CD8-positive, alpha-beta memory T cell (primary cell): ENCODE data around the gene PAQR4. TPM values are rescaled to one million over a fixed set of nuclear protein-coding genes. Genes with fewer than 3 reads are reported as not detected.
A peak's percentile ranks its signal among the peaks of the same experiment; 100 is the strongest.

Experiments used
- CTCF ChIA-PET: fragments of 350-600 bp; sonication (Branson Sonifier 250); formaldehyde crosslinking; loops from one replicate; lab custom pipeline; 2021; ENCODE audit warnings: antibody characterized with exemption; lab: Charles Lee
- POLR2A ChIA-PET: fragments of 350-600 bp; sonication (Branson Sonifier 250); formaldehyde crosslinking; loops from one replicate; lab custom pipeline; 2021; ENCODE audit warnings: antibody characterized with exemption; lab: Charles Lee
- DNase-seq, 5 donors: peaks; one replicate each; pipeline versions ENCODE4 v3.0.0 to v3.0.0-alpha.2; 2020 to 2022; ENCODE audit warnings: mixed read lengths in 1 of 5
- H3K27ac ChIP-seq: one replicate; pipeline ENCODE4 v1.7.0; 2013; ENCODE audit warnings: low read depth, mild to moderate bottlenecking, low read length, moderate library complexity
- H3K27me3 ChIP-seq: 2 replicates; pipeline ENCODE4 v1.7.0; 2013; ENCODE audit warnings: low read length, mild to moderate bottlenecking; ENCODE audit not compliant: insufficient read depth, poor library complexity, severe bottlenecking
- H3K36me3 ChIP-seq: 2 replicates; pipeline ENCODE4 v1.7.0; 2013; ENCODE audit warnings: mild to moderate bottlenecking, low read length, moderate library complexity; ENCODE audit not compliant: insufficient read depth
- H3K4me1 ChIP-seq: 2 replicates; pipeline ENCODE4 v1.7.0; 2013; ENCODE audit warnings: mild to moderate bottlenecking, low read length, moderate library complexity; ENCODE audit not compliant: insufficient read depth
- H3K4me3 ChIP-seq: 2 replicates; pipeline ENCODE4 v1.7.0; 2013; ENCODE audit warnings: mild to moderate bottlenecking, low read length
- H3K9me3 ChIP-seq: 2 replicates; pipeline ENCODE4 v1.7.0; 2013; ENCODE audit warnings: mild to moderate bottlenecking, low read length
- H3K27ac Mint-ChIP-seq, 8 donors: one replicate each; pipeline ENCODE4 v1.8.0; 2020 to 2021; ENCODE audit warnings: mixed read lengths in 8 of 8, mild to moderate bottlenecking in 6 of 8, inconsistent platforms in 3 of 8, moderate library complexity in 3 of 8
- H3K27me3 Mint-ChIP-seq, 2 donors: one replicate each; pipeline ENCODE4 v1.8.0; 2020 to 2021; ENCODE audit warnings: mixed read lengths in 2 of 2, mild to moderate bottlenecking in 1 of 2, moderate library complexity in 1 of 2
- H3K36me3 Mint-ChIP-seq, 3 donors: one replicate each; pipeline ENCODE4 v1.8.0; 2020 to 2021; ENCODE audit warnings: mixed read lengths in 3 of 3, inconsistent platforms in 1 of 3, mild to moderate bottlenecking in 1 of 3
- H3K4me1 Mint-ChIP-seq, 3 donors: one replicate each; pipeline ENCODE4 v1.8.0; 2020 to 2021; ENCODE audit warnings: mixed read lengths in 3 of 3, inconsistent platforms in 1 of 3, mild to moderate bottlenecking in 1 of 3
- H3K4me3 Mint-ChIP-seq, 7 donors: one replicate each; pipeline ENCODE4 v1.8.0; 2020 to 2021; ENCODE audit warnings: mixed read lengths in 7 of 7, mild to moderate bottlenecking in 6 of 7, moderate library complexity in 4 of 7, inconsistent platforms in 2 of 7
- H3K9me3 Mint-ChIP-seq, 5 donors: one replicate each; pipeline ENCODE4 v1.8.0; 2020 to 2022; ENCODE audit warnings: mixed read lengths in 5 of 5, mild to moderate bottlenecking in 3 of 5, moderate library complexity in 2 of 5, inconsistent platforms in 1 of 5
- polyA plus RNA-seq: library from polyadenylated mRNA; unstranded; fragments of 300-500 nt; fragmentation: Illumina TruSeq; gene quantifications from one replicate; pipeline ENCODE4 v1.2.3, GENCODE V29; 2021
- total RNA-seq, 2 experiments: library from RNA; stranded (reverse); gene quantifications; one replicate each; pipeline ENCODE4 v1.2.3, GENCODE V29; 2021

PAQR4 gene
- total and polyA plus RNA-seq, 3 experiments from 2014 or later: 1.5 to 39.0 (median 38.7) TPM

- H3K27me3 Mint-ChIP-seq: peaks cover 20 to 38% of the 10 kb centered on the region in 2 donors
- POLR2A ChIA-PET: no interaction called here
- H3K9me3 Mint-ChIP-seq: no peaks in the 10 kb centered on the region
- DNase-seq: peak in 3 of 5 donors; percentile 25 to 55 (median 35)
- H3K4me3 Mint-ChIP-seq: peak within 1 kb of the TSS; percentile 70 to 85 (median 81)
- peak within 1 kb of the TSS in 1 of 8 donors; percentile 63 for H3K27ac Mint-ChIP-seq
- Histone ChIP-seq H3K4me3 (peak within 1 kb of the TSS; percentile 45), H3K9me3 (no peaks in the 10 kb centered on the region), H3K27ac (no peak within 1 kb of the TSS), H3K27me3 (peaks cover 39% of the 10 kb centered on the region), H3K4me1 (peaks cover 46% of the 10 kb centered on the region), H3K36me3 (no peaks in the 10 kb centered on the region)
- peaks cover 16 to 51% (median 18%) of the 10 kb centered on the region in 3 donors for H3K4me1 Mint-ChIP-seq
- H3K36me3 Mint-ChIP-seq: no peaks in the 10 kb centered on the region
- CTCF ChIA-PET: interaction anchor here (0.7 to 2.3 kb wide), 5 partner anchors 11 to 21 kb away, joined by 3 to 7 read pairs (median 4); no protein-coding TSS in a partner anchor
These were observed 5.2 kb upstream of the PAQR4 start, which contains the start of gene KREMEN2 for GRCh38 chr16:2963723-2964474. Gene KREMEN2 (plus strand): TSS chr16:2964275. CDS start chr16:2964521, 246 bp downstream.

- no peak overlapping the region for H3K27ac ChIP-seq
- no peak overlapping the region for H3K27ac Mint-ChIP-seq
- peaks cover 16 to 51% (median 18%) of the 10 kb centered on the region in 3 donors for H3K4me1 Mint-ChIP-seq
- H3K4me3 ChIP-seq: peak overlapping the region; percentile 45
- no peaks in the 10 kb centered on the region for H3K36me3 ChIP-seq
- CTCF ChIA-PET: interaction anchor here (0.7 to 2.1 kb wide), 6 partner anchors 12 to 63 kb away, joined by 3 to 5 read pairs (median 3); no protein-coding TSS in a partner anchor
- H3K27me3 Mint-ChIP-seq: peaks cover 20 to 38% of the 10 kb centered on the region in 2 donors
- H3K9me3 Mint-ChIP-seq: no peaks in the 10 kb centered on the region
- H3K4me3 Mint-ChIP-seq: peak overlapping the region; percentile 65 to 85 (median 80)
- H3K9me3 ChIP-seq: no peaks in the 10 kb centered on the region
- H3K27me3 ChIP-seq: peaks cover 40% of the 10 kb centered on the region
- POLR2A ChIA-PET: interaction anchor here (0.6 kb wide), 1 partner anchor 262 kb away, joined by 3 read pairs; no protein-coding TSS in a partner anchor
- DNase-seq: peak; percentile 48 to 73 (median 55)
- H3K4me1 ChIP-seq: peaks cover 46% of the 10 kb centered on the region
- H3K36me3 Mint-ChIP-seq: no peaks in the 10 kb centered on the region
These were observed 4.4 kb upstream of the PAQR4 start for GRCh38 chr16:2964475-2965336.

GRCh38 chr16:2966043-2966807 lies 2.9 kb upstream of the PAQR4 start:
- Mint-ChIP-seq H3K9me3 (no peaks in the 10 kb centered on the region), H3K27ac (peak overlapping the region in 1 of 8 donors; percentile 34)

GRCh38 chr16:2966808-2967191 lies 2.3 kb upstream of the PAQR4 start:
- Mint-ChIP-seq H3K4me3 (no peak overlapping the region), H3K4me1 (peaks cover 15 to 60% (median 16%) of the 10 kb centered on the region in 3 donors), H3K27ac (no peak overlapping the region), H3K36me3 (no peaks in the 10 kb centered on the region), H3K9me3 (no peaks in the 10 kb centered on the region), H3K27me3 (peaks cover 18 to 32% of the 10 kb centered on the region in 2 donors)
- H3K27ac ChIP-seq: no peak overlapping the region
- ChIA-PET CTCF (interaction anchor here (1.0 to 1.5 kb wide), 2 partner anchors 16 to 65 kb away, joined by 3 read pairs; no protein-coding TSS in a partner anchor), POLR2A (no interaction called here)
- H3K4me1 ChIP-seq: peaks cover 47% of the 10 kb centered on the region
- H3K9me3 ChIP-seq: no peaks in the 10 kb centered on the region
- peak in 1 of 5 donors; percentile 8 for DNase-seq
- peaks cover 40% of the 10 kb centered on the region for H3K27me3 ChIP-seq
- no peak overlapping the region for H3K4me3 ChIP-seq
- no peaks in the 10 kb centered on the region for H3K36me3 ChIP-seq

More at GRCh38 chr16:2966043-2966807, 2.9 kb upstream of the PAQR4 start:
- ChIA-PET CTCF (interaction anchor here (1.3 to 1.5 kb wide), 2 partner anchors 62 to 66 kb away, joined by 3 read pairs; no protein-coding TSS in a partner anchor), POLR2A (no interaction called here)
- DNase-seq: peak in 1 of 5 donors; percentile 47
- Histone ChIP-seq H3K4me1 (peaks cover 51% of the 10 kb centered on the region), H3K27ac (no peak overlapping the region), H3K36me3 (no peaks in the 10 kb centered on the region), H3K27me3 (peaks cover 40% of the 10 kb centered on the region), H3K4me3 (no peak overlapping the region), H3K9me3 (no peaks in the 10 kb centered on the region)
- no peaks in the 10 kb centered on the region for H3K36me3 Mint-ChIP-seq
- peak overlapping the region in 5 of 7 donors; percentile 32 to 68 (median 43) for H3K4me3 Mint-ChIP-seq
- peaks cover 20 to 36% of the 10 kb centered on the region in 2 donors for H3K27me3 Mint-ChIP-seq
- H3K4me1 Mint-ChIP-seq: peaks cover 18 to 63% (median 18%) of the 10 kb centered on the region in 3 donors

- no peak for DNase-seq
- no peak overlapping the region for H3K4me3 ChIP-seq
- peaks cover 40% of the 10 kb centered on the region for H3K27me3 ChIP-seq
- no peaks in the 10 kb centered on the region for H3K36me3 Mint-ChIP-seq
- no peak overlapping the region for H3K27ac ChIP-seq
- ChIA-PET POLR2A (no interaction called here), CTCF (interaction anchor here (1.0 to 1.5 kb wide), 2 partner anchors 16 to 65 kb away, joined by 3 read pairs; no protein-coding TSS in a partner anchor)
- H3K4me1 Mint-ChIP-seq: peaks cover 14 to 57% (median 15%) of the 10 kb centered on the region in 3 donors
- peaks cover 15 to 33% of the 10 kb centered on the region in 2 donors for H3K27me3 Mint-ChIP-seq
- no peaks in the 10 kb centered on the region for H3K9me3 ChIP-seq
- H3K4me1 ChIP-seq: peaks cover 43% of the 10 kb centered on the region
- no peaks in the 10 kb centered on the region for H3K36me3 ChIP-seq
- no peak overlapping the region for H3K27ac Mint-ChIP-seq
- peak overlapping the region in 1 of 7 donors; percentile 50 for H3K4me3 Mint-ChIP-seq
- H3K9me3 Mint-ChIP-seq: no peaks in the 10 kb centered on the region
These were observed 1.9 kb upstream of the PAQR4 start for GRCh38 chr16:2967211-2967631.

- Mint-ChIP-seq H3K9me3 (no peaks in the 10 kb centered on the region), H3K27me3 (peaks cover 14 to 32% of the 10 kb centered on the region in 2 donors), H3K4me1 (peaks cover 14 to 52% (median 15%) of the 10 kb centered on the region in 3 donors), H3K27ac (peak overlapping the region in 1 of 8 donors; percentile 56), H3K4me3 (peak overlapping the region in 2 of 7 donors; percentile 73 to 74), H3K36me3 (no peaks in the 10 kb centered on the region)
- Histone ChIP-seq H3K4me3 (peak overlapping the region; percentile 12), H3K27me3 (peaks cover 40% of the 10 kb centered on the region), H3K27ac (no peak overlapping the region), H3K9me3 (no peaks in the 10 kb centered on the region), H3K4me1 (peaks cover 42% of the 10 kb centered on the region), H3K36me3 (no peaks in the 10 kb centered on the region)
- CTCF ChIA-PET: interaction anchor here (1.0 kb wide), 1 partner anchor 15 kb away, joined by 3 read pairs; no protein-coding TSS in a partner anchor
- POLR2A ChIA-PET: no interaction called here
- no peak for DNase-seq
These were observed 1.4 kb upstream of the PAQR4 start for GRCh38 chr16:2967721-2968161.

GRCh38 chr16:2968368-2968737 lies 795 bp upstream of the PAQR4 start:
- peak overlapping the region; percentile 67 to 88 (median 73) for H3K4me3 Mint-ChIP-seq
- POLR2A ChIA-PET: no interaction called here
- CTCF ChIA-PET: no interaction called here
- Histone ChIP-seq H3K36me3 (no peaks in the 10 kb centered on the region), H3K4me1 (peaks cover 41% of the 10 kb centered on the region), H3K9me3 (no peaks in the 10 kb centered on the region), H3K27ac (no peak overlapping the region), H3K27me3 (peaks cover 40% of the 10 kb centered on the region), H3K4me3 (peak overlapping the region; percentile 71)
- H3K9me3 Mint-ChIP-seq: no peaks in the 10 kb centered on the region
- H3K27ac Mint-ChIP-seq: peak overlapping the region in 2 of 8 donors; percentile 48 to 56
- no peaks in the 10 kb centered on the region for H3K36me3 Mint-ChIP-seq
- no peak for DNase-seq
- peaks cover 14 to 29% of the 10 kb centered on the region in 2 donors for H3K27me3 Mint-ChIP-seq
- H3K4me1 Mint-ChIP-seq: peaks cover 14 to 49% (median 15%) of the 10 kb centered on the region in 3 donors
